GM18508 (cell line): Measurements from ENCODE around the gene C11orf52.
"Not testable (repeated sequence)": the region's sequence is repeated elsewhere in the genome, so short reads cannot be mapped to it uniquely, and the experiment has no call there.

Experiments used
- ATAC-seq: cut with Tn5 transposase; IDR thresholded peaks from one replicate; pipeline ENCODE4 v1.9.1; 2021; ENCODE audit warnings: moderate number of reproducible peaks; ENCODE audit not compliant: insufficient read depth, unreplicated experiment

Gene C11orf52

DNA sequence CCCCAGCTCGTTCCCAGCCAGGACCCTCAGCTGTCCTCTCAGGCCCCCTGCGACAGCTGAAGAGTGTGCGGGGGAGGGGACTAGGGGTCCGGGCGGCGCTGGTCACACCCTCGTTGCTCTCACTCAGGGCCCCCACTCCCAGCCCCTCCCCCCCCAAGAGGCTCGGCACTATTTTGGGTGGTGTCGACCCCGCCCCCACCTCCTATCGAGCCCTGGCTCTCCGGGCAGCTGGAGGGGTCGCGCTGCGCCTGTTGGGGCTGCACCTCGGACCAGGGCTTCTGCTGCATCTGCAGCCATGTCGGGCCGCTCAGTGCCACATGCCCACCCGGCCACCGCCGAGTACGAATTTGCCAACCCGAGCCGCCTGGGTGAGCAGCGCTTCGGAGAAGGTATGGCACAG is 6.2 kb upstream of the C11orf52 start, which contains the start of gene HSPB2:
HSPB2 (plus strand) TSS at position 200 of the 400 bp plus-strand sequence; CDS start at position 296, 96 bp downstream.
- ATAC-seq: no peak

- ATAC-seq: no peak
Measured at GRCh38 chr11:111913031-111913861, 5.5 kb upstream of the C11orf52 start.

- no peak for ATAC-seq
Measured at GRCh38 chr11:111913997-111914396, 4.7 kb upstream of the C11orf52 start.

GRCh38 chr11:111916768-111917167 is 1.9 kb upstream of the C11orf52 start:
- ATAC-seq: no peak

GRCh38 chr11:111917312-111917711 is 1.4 kb upstream of the C11orf52 start:
- ATAC-seq: no peak

GRCh38 chr11:111917788-111918187 is 925 bp upstream of the C11orf52 start:
- no peak for ATAC-seq

GRCh38 chr11:111920908-111921307 is 2.2 kb downstream of the C11orf52 start:
- ATAC-seq: no peak

DNA sequence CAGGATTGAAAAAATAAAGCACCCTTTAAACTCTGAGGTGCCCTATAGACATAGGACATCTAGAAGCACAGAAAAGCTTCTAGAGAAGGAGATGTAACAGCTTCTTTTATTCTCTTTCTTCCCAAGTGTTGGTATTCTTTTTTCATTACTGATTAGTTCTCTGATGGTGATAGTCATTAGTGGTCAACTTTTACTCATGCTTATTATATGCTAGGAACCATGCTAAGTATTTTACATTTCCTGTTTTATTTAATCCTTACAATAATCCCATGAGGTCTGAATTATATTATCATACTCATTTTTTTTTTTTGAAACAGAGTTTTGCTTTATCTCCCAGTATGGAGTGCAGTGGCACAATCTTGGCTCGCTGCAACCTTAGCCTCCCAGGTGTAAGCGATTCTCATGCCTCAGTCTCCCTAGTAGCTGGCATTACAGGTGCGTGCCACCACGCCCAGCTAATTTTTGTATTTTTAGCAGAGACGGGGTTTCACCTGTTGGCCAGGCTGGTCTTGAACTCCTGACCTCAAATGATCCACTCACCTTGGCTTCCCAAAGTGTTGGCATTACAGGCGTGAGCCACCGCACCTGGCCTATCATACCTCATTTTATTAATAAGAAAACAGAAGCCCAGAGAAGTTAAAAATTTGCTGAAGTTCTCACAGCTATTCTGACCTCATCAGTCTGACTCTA is 3.0 kb downstream of the C11orf52 start:
- ATAC-seq: no peak

DNA sequence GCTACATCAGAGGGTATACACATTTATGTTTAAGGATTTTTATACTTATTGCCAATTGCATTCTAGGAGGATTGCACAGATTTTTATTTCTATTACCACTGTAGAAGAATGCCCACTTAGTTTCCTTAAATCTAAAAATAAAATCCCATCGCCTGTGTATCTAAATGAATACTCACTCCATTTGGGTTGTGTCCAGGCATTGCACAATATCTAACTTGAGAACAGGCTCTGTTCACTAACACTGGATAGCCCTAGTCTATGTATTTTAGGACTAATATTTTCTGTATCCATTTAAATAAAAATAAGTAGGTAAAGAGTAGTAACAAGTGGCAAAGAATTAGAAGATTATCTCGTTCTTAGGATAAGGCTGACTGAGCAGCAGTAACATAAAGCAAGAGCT is 4.1 kb downstream of the C11orf52 start:
- ATAC-seq: no peak

GRCh38 chr11:111923351-111923788 is 4.7 kb downstream of the C11orf52 start:
- no peak for ATAC-seq

- no peak for ATAC-seq
Measured at GRCh38 chr11:111923951-111924350, 5.2 kb downstream of the C11orf52 start.

DNA sequence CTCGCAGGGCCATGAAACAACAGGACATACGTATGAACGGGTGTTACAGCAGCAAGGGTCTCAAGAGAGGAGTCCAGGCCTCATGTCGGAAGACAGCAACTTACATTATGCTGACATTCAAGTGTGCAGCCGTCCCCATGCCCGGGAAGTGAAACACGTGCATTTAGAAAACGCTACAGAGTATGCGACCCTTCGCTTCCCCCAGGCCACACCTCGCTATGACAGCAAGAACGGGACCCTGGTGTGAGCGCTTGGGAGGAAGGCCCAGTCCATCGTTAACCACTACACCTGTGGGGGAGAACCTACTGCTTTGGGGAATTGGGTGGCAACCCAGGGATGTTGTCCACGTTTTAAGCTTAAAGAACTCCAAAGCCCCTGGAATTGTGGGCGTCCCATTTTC is 7.2 kb downstream of the C11orf52 start:
- ATAC-seq: no peak

- peak; percentile 75 for ATAC-seq
Measured at GRCh38 chr11:111926505-111927391, 8.0 kb downstream of the C11orf52 start.

DNA sequence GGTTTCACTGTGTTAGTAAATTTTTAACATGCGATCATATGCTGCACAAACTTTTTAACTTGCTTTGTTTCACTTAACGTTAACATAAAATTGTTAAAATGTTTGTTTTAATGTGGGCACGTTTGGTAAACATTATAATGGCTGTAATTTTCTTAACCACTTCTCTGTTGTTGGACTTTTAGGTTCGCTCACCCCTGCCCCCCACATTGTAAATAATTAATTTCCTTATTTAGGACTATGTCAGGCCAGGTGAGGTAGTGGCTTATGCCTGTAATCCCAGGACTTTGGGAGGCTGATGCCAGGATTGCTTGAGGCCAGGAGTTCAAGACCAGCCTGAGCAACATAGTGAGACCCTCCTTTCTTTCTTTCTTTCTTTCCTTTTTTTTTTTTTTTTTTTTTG is 11.8 kb downstream of the C11orf52 start:
- no peak for ATAC-seq

- ATAC-seq: no peak
Measured at GRCh38 chr11:111932611-111932950, 13.9 kb downstream of the C11orf52 start.

DNA sequence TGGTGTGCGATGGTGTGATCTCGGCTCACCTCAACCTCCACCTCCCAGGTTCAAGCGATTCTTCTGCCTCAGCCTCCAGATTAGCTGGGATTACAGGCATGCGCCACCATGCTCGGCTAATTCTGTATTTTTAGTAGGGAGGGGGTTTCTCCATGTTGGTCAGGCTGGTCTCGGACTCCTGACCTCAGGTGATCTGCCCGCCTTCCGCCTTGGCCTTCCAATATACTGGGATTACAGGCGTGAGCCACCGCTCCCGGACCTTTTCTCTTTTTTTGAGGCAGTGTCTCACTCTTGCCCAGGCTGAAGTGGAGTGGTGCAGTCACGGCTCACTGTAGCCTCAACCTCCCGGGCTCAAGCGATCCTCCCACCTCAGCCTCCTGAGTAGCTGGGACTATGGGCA is 14.5 kb downstream of the C11orf52 start:
- not testable (repeated sequence) for ATAC-seq

- ATAC-seq: no peak
Measured at GRCh38 chr11:111933872-111934271, 15.2 kb downstream of the C11orf52 start.

GRCh38 chr11:111934306-111934705 is 15.6 kb downstream of the C11orf52 start:
- no peak for ATAC-seq

DNA sequence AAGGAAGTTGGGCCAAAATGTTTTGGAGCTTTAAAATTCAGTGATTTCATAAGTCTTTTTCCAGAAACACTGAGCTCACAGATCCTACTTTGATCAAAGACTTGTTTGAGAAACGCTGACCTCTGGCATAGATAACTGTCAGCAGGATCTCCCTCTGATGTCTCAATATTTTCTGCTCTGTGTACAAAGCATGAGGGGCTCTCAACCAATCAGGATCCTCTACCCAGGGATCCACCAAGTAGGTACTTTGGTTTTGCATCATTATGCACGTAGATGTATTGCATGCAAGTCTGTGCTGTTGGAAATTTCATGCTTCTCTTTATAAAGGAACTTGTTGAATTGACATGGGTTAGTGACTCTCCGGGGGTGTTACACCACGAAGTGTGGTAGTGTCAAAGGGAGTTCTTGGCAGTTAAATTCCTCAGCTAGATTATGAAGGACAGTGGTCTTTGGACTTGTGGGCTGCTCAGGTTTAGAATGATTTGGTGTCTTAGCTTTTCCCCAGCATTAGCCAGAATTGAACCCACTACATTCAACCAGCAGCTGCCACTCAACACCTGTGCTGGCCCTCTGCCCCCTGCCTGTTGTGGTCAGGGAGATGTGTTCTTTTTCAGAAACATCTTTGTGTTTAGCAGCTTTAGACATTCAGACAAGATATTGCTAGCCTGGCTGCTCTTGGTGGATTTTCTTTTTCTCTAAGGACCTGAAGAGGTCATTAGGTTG is 16.8 kb downstream of the C11orf52 start:
- ATAC-seq: no peak

GRCh38 chr11:111936040-111936540 is 17.4 kb downstream of the C11orf52 start:
- no peak for ATAC-seq
